IMR-90 (cell line): ENCODE results near the gene UNC50. TPM values are rescaled to one million over a fixed set of nuclear protein-coding genes. Genes with fewer than 3 reads are reported as not detected.

ENCODE experiments used
- ATAC-seq: fragments of 200-7000 bp; cut with Tn5 transposase; 2 replicates; pipeline ENCODE4 v1.9.1; 2020; ENCODE audit warnings: low read depth, mild to moderate bottlenecking, moderate library complexity
- BruUV-seq: library from RNA; stranded (reverse); fragments of 400-500 nt; replicated peaks from 2 replicates; lab custom pipeline; 2021; lab: Mats Ljungman, UMichigan
- CTCF ChIA-PET: fragments of 300-600 bp; formaldehyde crosslinking; extraction: SDS; loops from one replicate; lab custom pipeline; 2021; ENCODE audit warnings: antibody characterized with exemption; lab: Yijun Ruan, JAX
- POLR2A ChIA-PET: fragments of 300-600 bp; sonication (Branson Sonifier 250); formaldehyde crosslinking; loops from one replicate; lab custom pipeline; 2022; ENCODE audit warnings: antibody characterized with exemption; ENCODE audit not compliant: unreplicated experiment; lab: Charles Lee
- DNase-seq: peaks from one replicate; pipeline ENCODE4 v3.0.0; 2013
- H2AFZ ChIP-seq: replicated peaks from 2 replicates; pipeline ENCODE3; 2013; ENCODE audit warnings: low read length, mild to moderate bottlenecking; ENCODE audit not compliant: poor library complexity
- H2AK5ac ChIP-seq: 2 replicates; pipeline ENCODE4 v1.6.1; 2013; ENCODE audit warnings: low read depth, low read length, inconsistent platforms
- H2AK9ac ChIP-seq: replicated peaks from 2 replicates; pipeline ENCODE3; 2013; ENCODE audit warnings: mild to moderate bottlenecking, low read depth, low read length, moderate library complexity; ENCODE audit not compliant: poor library complexity
- H2BK120ac ChIP-seq: 2 replicates; pipeline ENCODE4 v1.6.1; 2013; ENCODE audit warnings: low read depth, low read length, inconsistent platforms
- H2BK15ac ChIP-seq: 3 replicates; pipeline ENCODE4 v1.6.1; 2013; ENCODE audit warnings: low read depth, low read length, inconsistent platforms
- H2BK20ac ChIP-seq: 2 replicates; pipeline ENCODE4 v1.6.1; 2013; ENCODE audit warnings: low read depth, mild to moderate bottlenecking, inconsistent platforms, low read length, moderate library complexity
- H2BK5ac ChIP-seq: 2 replicates; pipeline ENCODE4 v1.6.1; 2013; ENCODE audit warnings: mild to moderate bottlenecking, low read depth, low read length, inconsistent platforms; ENCODE audit not compliant: poor library complexity, severe bottlenecking
- H3K14ac ChIP-seq: replicated peaks from 2 replicates; pipeline ENCODE4 v1.6.1; 2013; ENCODE audit warnings: low read depth, low read length, inconsistent platforms
- H3K18ac ChIP-seq: 2 replicates; pipeline ENCODE4 v1.6.1; 2013; ENCODE audit warnings: low read depth, low read length, control low read depth
- H3K23ac ChIP-seq: 2 replicates; pipeline ENCODE4 v1.6.1; 2013; ENCODE audit warnings: low read depth, low read length, inconsistent platforms
- H3K27ac ChIP-seq: 2 replicates; pipeline ENCODE4 v1.5.1; 2013; ENCODE audit warnings: mild to moderate bottlenecking, control low read depth, low read length; ENCODE audit not compliant: insufficient read depth
- H3K27me3 ChIP-seq: 2 replicates; pipeline ENCODE4 v1.6.1; 2013; ENCODE audit warnings: low read length; ENCODE audit not compliant: control insufficient read depth, insufficient read depth
- H3K36me3 ChIP-seq: 2 replicates; pipeline ENCODE4 v1.6.1; 2013; ENCODE audit warnings: low read length, mixed read lengths; ENCODE audit not compliant: control insufficient read depth, insufficient read depth
- H3K4ac ChIP-seq: 2 replicates; pipeline ENCODE4 v1.6.1; 2013; ENCODE audit warnings: low read depth, low read length, inconsistent platforms
- H3K4me1 ChIP-seq: 2 replicates; pipeline ENCODE4 v1.6.1; 2013; ENCODE audit warnings: low read length, mixed read lengths; ENCODE audit not compliant: control insufficient read depth, insufficient read depth
- H3K4me2 ChIP-seq: 2 replicates; pipeline ENCODE4 v1.6.1; 2013; ENCODE audit warnings: low read depth, mild to moderate bottlenecking, control low read depth, low read length, moderate library complexity
- H3K4me3 ChIP-seq: 2 replicates; pipeline ENCODE4 v1.5.1; 2013; ENCODE audit warnings: low read depth, mild to moderate bottlenecking, control low read depth, low read length, moderate library complexity; ENCODE audit not compliant: insufficient read depth
- H3K56ac ChIP-seq: 2 replicates; pipeline ENCODE4 v1.6.1; 2013; ENCODE audit warnings: low read length, inconsistent platforms; ENCODE audit not compliant: insufficient read depth; ENCODE audit errors: extremely low read depth
- H3K79me1 ChIP-seq, 2 experiments: 2 replicates each; pipeline ENCODE4 v1.6.1; 2013; ENCODE audit warnings: low read length in 2 of 2, inconsistent platforms in 1 of 2, low read depth in 1 of 2
- H3K9ac ChIP-seq: 2 replicates; pipeline ENCODE4 v1.6.1; 2013; ENCODE audit warnings: low read depth, low read length, control low read depth
- H3K9me1 ChIP-seq: 2 replicates; pipeline ENCODE4 v1.6.1; 2013; ENCODE audit warnings: low read length, inconsistent platforms; ENCODE audit not compliant: insufficient read depth
- H3K9me3 ChIP-seq: 2 replicates; pipeline ENCODE4 v1.6.1; 2013; ENCODE audit warnings: low read length; ENCODE audit not compliant: control insufficient read depth, insufficient read depth
- H4K20me1 ChIP-seq: 2 replicates; pipeline ENCODE4 v1.6.1; 2013; ENCODE audit warnings: low read length, inconsistent platforms; ENCODE audit not compliant: insufficient read depth
- H4K5ac ChIP-seq: 2 replicates; pipeline ENCODE4 v1.6.1; 2013; ENCODE audit warnings: mild to moderate bottlenecking, low read depth, low read length, control low read depth
- H4K8ac ChIP-seq, 2 experiments: 2 replicates each; pipeline ENCODE4 v1.6.1; 2013; ENCODE audit warnings: low read depth in 2 of 2, low read length in 2 of 2, control low read depth in 1 of 2, inconsistent platforms in 1 of 2
- H4K91ac ChIP-seq: 2 replicates; pipeline ENCODE4 v1.6.1; 2013; ENCODE audit warnings: low read depth, low read length, inconsistent platforms; ENCODE audit not compliant: insufficient read depth
- BHLHE40 ChIP-seq: fragments of 150-350 bp; IDR thresholded peaks from 2 replicates; pipeline ENCODE4 v1.6.1; 2016; ENCODE audit warnings: mild to moderate bottlenecking, low read depth, low read length
- CHD1 ChIP-seq: IDR thresholded peaks from 2 replicates; pipeline ENCODE4 v1.6.1; 2012; ENCODE audit warnings: low read depth, low read length, improper control_type of control experiment
- CTCF ChIP-seq: conservative IDR thresholded peaks from 2 replicates; pipeline ENCODE4 v1.5.1; 2012; ENCODE audit warnings: mild to moderate bottlenecking, low read depth, low read length, improper control_type of control experiment
- ELK1 ChIP-seq: fragments of 150-350 bp; IDR thresholded peaks from 2 replicates; pipeline ENCODE4 v1.6.1; 2016; ENCODE audit warnings: low read depth, mild to moderate bottlenecking, low read length, moderate library complexity, borderline replicate concordance
- MAFK ChIP-seq: IDR thresholded peaks from 2 replicates; pipeline ENCODE4 v1.6.1; 2012; ENCODE audit warnings: low read depth, low read length, improper control_type of control experiment
- MAZ ChIP-seq: IDR thresholded peaks from 2 replicates; pipeline ENCODE4 v1.6.1; 2012; ENCODE audit warnings: low read depth, mild to moderate bottlenecking, low read length, improper control_type of control experiment, moderate library complexity, borderline replicate concordance
- NFE2L2 ChIP-seq: fragments of 150-350 bp; IDR thresholded peaks from 2 replicates; pipeline ENCODE4 v1.6.1; 2016; ENCODE audit warnings: low read depth, mild to moderate bottlenecking, low read length
- POLR2A ChIP-seq: IDR thresholded peaks from 2 replicates; pipeline ENCODE4 v1.6.1; 2012; ENCODE audit warnings: mild to moderate bottlenecking, low read depth, low read length
- RAD21 ChIP-seq: IDR thresholded peaks from 2 replicates; pipeline ENCODE4 v1.6.1; 2012; ENCODE audit warnings: low read length, improper control_type of control experiment
- RCOR1 ChIP-seq: IDR thresholded peaks from 2 replicates; pipeline ENCODE4 v1.6.1; 2012; ENCODE audit warnings: mild to moderate bottlenecking, low read length, improper control_type of control experiment; ENCODE audit not compliant: insufficient replicate concordance
- RFX5 ChIP-seq: IDR thresholded peaks from 2 replicates; pipeline ENCODE4 v1.8.0; 2012; ENCODE audit warnings: low read depth, mild to moderate bottlenecking, low read length, moderate library complexity
- SMC3 ChIP-seq: fragments of 150-350 bp; IDR thresholded peaks from 2 replicates; pipeline ENCODE4 v1.6.1; 2016; ENCODE audit warnings: low read depth, mild to moderate bottlenecking, antibody characterized with exemption, low read length, moderate library complexity
- USF2 ChIP-seq: fragments of 150-350 bp; IDR thresholded peaks from 2 replicates; pipeline ENCODE4 v1.6.1; 2017; ENCODE audit warnings: mild to moderate bottlenecking, antibody characterized with exemption, low read length, low read depth
- WGBS, 2 experiments: methylation state at CpG; one replicate each; pipeline versions ENCODE4 v1.1.5 to v1.1.7; 2013; ENCODE audit warnings: missing lambda C conversion rate in 2 of 2; ENCODE audit not compliant: insufficient read length in 1 of 2; ENCODE audit errors: extremely low coverage in 2 of 2; 5-methylcytosine and 5-hydroxymethylcytosine counted together
- dilution Hi-C: fragments of 300-500 bp; cut with HindIII; formaldehyde crosslinking; loops from one replicate; pipeline ENCODE4 v1.14.3; 2018; ENCODE audit warnings: low sequenced_read_pairs; ENCODE audit not compliant: unreplicated experiment
- in situ Hi-C: fragments of 300-500 bp; cut with MboI; formaldehyde crosslinking; loops from 3 replicates; pipeline ENCODE4 v1.14.3; 2019; ENCODE audit warnings: low sequenced_read_pairs, inconsistent platforms, mixed read lengths
- intact Hi-C: fragments of 100-400 bp; cut with micrococcal nuclease; formaldehyde crosslinking; loops from 2 replicates; pipeline ENCODE4 v1.10.0; 2022
- polyA plus RNA-seq, 3 experiments: library from polyadenylated mRNA; depleted of rRNA; stranded (reverse); fragments of >200 nt; gene quantifications; 2 replicates each; pipeline ENCODE4 v1.2.3, GENCODE V29; 2012; ENCODE audit warnings: low replicate concordance in 1 of 3
- total RNA-seq: library from RNA; depleted of rRNA; stranded (reverse); fragments of >200 nt; gene quantifications from 2 replicates; pipeline ENCODE4 v1.2.3, GENCODE V29; 2012

Gene UNC50
- total and polyA plus RNA-seq, 2 of the 4 experiments (the other 2 are of a cell fraction): 18.3 to 34.1 TPM

- H2BK20ac ChIP-seq: no peak overlapping the region
- H3K79me1 ChIP-seq: no peaks in the 10 kb centered on the region
- H4K20me1 ChIP-seq: no peaks in the 10 kb centered on the region
- H4K91ac ChIP-seq: no peak overlapping the region
- H3K4me3 ChIP-seq: no peak overlapping the region
- ATAC-seq: no peak
- 60% methylated on average over 3 of the region's 3 CpGs; no CpG with 5 or more reads in 1 of the 2 experiments for WGBS, 2 experiments
- dilution Hi-C loops (no loop called here), intact Hi-C loops (no loop called here), in situ Hi-C loops (loop anchor here (25.0 kb wide), 1 partner anchor 880 kb away; no protein-coding TSS in a partner anchor)
- H2BK120ac ChIP-seq: no peak overlapping the region
- ChIA-PET POLR2A (no interaction called here), CTCF (interaction anchor here (0.6 kb wide), 1 partner anchor 19 kb away, joined by 3 read pairs; no protein-coding TSS in a partner anchor)
- no peak overlapping the region for H2BK5ac ChIP-seq
- no TSS peak for BruUV-seq
- H3K9ac ChIP-seq: no peak overlapping the region
- H3K4ac ChIP-seq: no peak overlapping the region
- no peak overlapping the region for H2AK5ac ChIP-seq
- TF ChIP-seq SMC3: no peak
- no peak for TF ChIP-seq POLR2A
- no peak for TF ChIP-seq RFX5
- no peak for TF ChIP-seq MAFK
- no peak for TF ChIP-seq USF2
- TF ChIP-seq ELK1: no peak
- no peak for TF ChIP-seq BHLHE40
- TF ChIP-seq CHD1: no peak
- TF ChIP-seq NFE2L2: no peak
- TF ChIP-seq RCOR1: no peak
- no peak for TF ChIP-seq CTCF
- TF ChIP-seq RAD21: no peak
- TF ChIP-seq MAZ: no peak
- no peaks in the 10 kb centered on the region for H3K36me3 ChIP-seq
- peaks cover 9% of the 10 kb centered on the region for H3K27me3 ChIP-seq
- H3K56ac ChIP-seq: no peak overlapping the region
- no peak overlapping the region for H3K27ac ChIP-seq
- no peaks in the 10 kb centered on the region for H3K9me3 ChIP-seq
- no peak overlapping the region for H3K18ac ChIP-seq
- no peaks in the 10 kb centered on the region for H3K4me1 ChIP-seq
- H2AFZ ChIP-seq: no peak overlapping the region
- H3K9me1 ChIP-seq: no peaks in the 10 kb centered on the region
- H4K8ac ChIP-seq: no peak overlapping the region
- H3K23ac ChIP-seq: no peak overlapping the region
- H2AK9ac ChIP-seq: no peak overlapping the region
- no peak for DNase-seq
- H3K4me2 ChIP-seq: no peak overlapping the region
- no peak overlapping the region for H3K14ac ChIP-seq
- H4K5ac ChIP-seq: no peak overlapping the region
- no peak overlapping the region for H2BK15ac ChIP-seq
These were observed 24.0 kb downstream of the UNC50 start for GRCh38 chr2:98632351-98632750.
